PC-9 (cell line): Measurements from ENCODE around the gene CYP3A7. TPM values are rescaled to one million over a fixed set of nuclear protein-coding genes. Genes with fewer than 3 reads are reported as not detected.

ENCODE experiments used
- BruUV-seq: library from RNA; stranded (reverse); fragments of 400-500 nt; replicated peaks from 2 replicates; lab custom pipeline; 2021; lab: Mats Ljungman, UMichigan
- CTCF ChIA-PET: fragments of 300-600 bp; sonication (Branson Sonifier 250); formaldehyde crosslinking; loops from one replicate; lab custom pipeline; 2022; ENCODE audit warnings: antibody characterized with exemption; lab: Charles Lee
- POLR2A ChIA-PET: fragments of 300-600 bp; sonication (Branson Sonifier 250); formaldehyde crosslinking; loops from one replicate; lab custom pipeline; 2022; ENCODE audit warnings: antibody characterized with exemption; ENCODE audit not compliant: unreplicated experiment; lab: Charles Lee
- DNase-seq, 2 experiments: peaks; one replicate each; pipeline versions ENCODE4 v3.0.0 to v3.0.0-alpha.2; 2015 to 2022; ENCODE audit warnings: mixed read lengths in 1 of 2
- H2AFZ ChIP-seq: fragments of 200-600 bp; sonication (generic); 2 replicates; pipeline ENCODE4 v1.8.1; 2017; ENCODE audit warnings: antibody characterized with exemption
- H3F3A ChIP-seq: fragments of 200-600 bp; sonication (generic); 2 replicates; pipeline ENCODE4 v1.8.1; 2017; ENCODE audit warnings: antibody characterized with exemption, mild to moderate bottlenecking, low read depth; ENCODE audit not compliant: insufficient read depth
- H3K27ac ChIP-seq: fragments of 200-600 bp; sonication (generic); 2 replicates; pipeline ENCODE4 v1.6.1; 2016; ENCODE audit warnings: mixed run types
- H3K27me3 ChIP-seq: fragments of 200-600 bp; sonication (generic); 2 replicates; pipeline ENCODE4 v1.6.1; 2016; ENCODE audit warnings: low read depth, mixed run types; ENCODE audit not compliant: insufficient read depth
- H3K36me3 ChIP-seq: fragments of 200-600 bp; sonication (generic); 2 replicates; pipeline ENCODE4 v1.6.1; 2016; ENCODE audit warnings: low read depth, mixed run types
- H3K4me1 ChIP-seq: fragments of 200-600 bp; sonication (generic); replicated peaks from 2 replicates; pipeline ENCODE4 v1.6.1; 2016; ENCODE audit warnings: mixed run types; ENCODE audit not compliant: insufficient read depth
- H3K4me2 ChIP-seq: fragments of 200-600 bp; sonication (generic); 2 replicates; pipeline ENCODE4 v1.6.1; 2017; ENCODE audit warnings: mixed run types
- H3K4me3 ChIP-seq: fragments of 200-600 bp; sonication (generic); 2 replicates; pipeline ENCODE4 v1.6.1; 2016; ENCODE audit warnings: mixed run types
- H3K79me2 ChIP-seq: fragments of 200-600 bp; sonication (generic); 2 replicates; pipeline ENCODE4 v1.6.1; 2017; ENCODE audit warnings: low read depth, mixed run types
- H3K9me2 ChIP-seq: fragments of 200-600 bp; sonication (generic); 2 replicates; pipeline ENCODE4 v1.8.1; 2017; ENCODE audit warnings: mild to moderate bottlenecking; ENCODE audit not compliant: insufficient read depth
- H3K9me3 ChIP-seq: fragments of 200-600 bp; sonication (generic); 2 replicates; pipeline ENCODE4 v1.8.1; 2016; ENCODE audit warnings: low read depth; ENCODE audit not compliant: insufficient read depth
- H4K20me1 ChIP-seq: fragments of 200-600 bp; sonication (generic); 2 replicates; pipeline ENCODE4 v1.8.1; 2017; ENCODE audit not compliant: insufficient read depth
- EZH2 ChIP-seq: fragments of 200-600 bp; sonication (generic); IDR thresholded peaks from 2 replicates; pipeline ENCODE4 v1.8.0; 2017; ENCODE audit warnings: antibody characterized with exemption, low read depth
- intact Hi-C: fragments of 100-400 bp; cut with micrococcal nuclease; formaldehyde crosslinking; loops from one replicate; pipeline ENCODE4 v1.10.0; 2022; ENCODE audit not compliant: unreplicated experiment
- total RNA-seq: library from RNA; stranded (reverse); gene quantifications from 2 replicates; pipeline ENCODE4 v1.2.3, GENCODE V29; 2021
- TF ChIP-seq, protein P1 (sequence below): fragments of 200-600 bp; sonication (generic); conservative IDR thresholded peaks from 2 replicates; pipeline ENCODE4 v1.6.1; 2017; ENCODE audit warnings: mixed run types, antibody characterized with exemption, mild to moderate bottlenecking, moderate library complexity

Gene CYP3A7
- total RNA-seq, 1 experiment from 2014 or later: not detected

DNA sequence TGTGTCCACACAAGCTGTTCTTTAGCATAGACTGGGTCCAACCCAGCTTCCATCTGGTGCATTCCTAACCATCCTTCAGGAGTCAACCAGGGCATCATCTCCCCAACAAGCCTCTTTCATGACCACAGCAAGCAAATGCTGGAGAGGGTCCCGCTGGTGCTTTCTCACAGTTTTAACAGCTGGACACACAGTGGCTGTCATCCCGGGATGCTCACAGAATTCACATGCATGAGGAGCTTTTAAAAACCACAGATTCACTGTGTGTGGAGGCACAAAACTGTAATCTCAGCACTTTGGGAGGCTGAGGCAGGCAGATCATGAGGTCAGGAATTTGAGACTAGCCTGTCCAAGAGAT is 6.4 kb upstream of the CYP3A7 start:
- H4K20me1 ChIP-seq: no peaks in the 10 kb centered on the region
- H3K36me3 ChIP-seq: no peaks in the 10 kb centered on the region
- no peak overlapping the region for H3K4me2 ChIP-seq
- 0 out of 2 replicates have a peak, but pooled peaks cover 7% of the 10 kb centered on the region for H3K4me1 ChIP-seq
- H3K27me3 ChIP-seq: no peaks in the 10 kb centered on the region
- H3K9me2 ChIP-seq: no peaks in the 10 kb centered on the region
- no peaks in the 10 kb centered on the region for H3K9me3 ChIP-seq
- intact Hi-C loops: no loop called here
- 0 out of 2 replicates have a peak, but pooled peaks cover 3% of the 10 kb centered on the region for H3F3A ChIP-seq
- POLR2A ChIA-PET: no interaction called here
- CTCF ChIA-PET: interaction anchor here (0.7 kb wide), 1 partner anchor 46 kb away, joined by 3 read pairs; no protein-coding TSS in a partner anchor
- H3K27ac ChIP-seq: no peak overlapping the region
- no peak overlapping the region for H2AFZ ChIP-seq
- H3K79me2 ChIP-seq: no peaks in the 10 kb centered on the region
- BruUV-seq: no TSS peak
- no peak for DNase-seq
- H3K4me3 ChIP-seq: no peak overlapping the region
- TF ChIP-seq EZH2: no peak
- TF ChIP-seq, protein P1, sequence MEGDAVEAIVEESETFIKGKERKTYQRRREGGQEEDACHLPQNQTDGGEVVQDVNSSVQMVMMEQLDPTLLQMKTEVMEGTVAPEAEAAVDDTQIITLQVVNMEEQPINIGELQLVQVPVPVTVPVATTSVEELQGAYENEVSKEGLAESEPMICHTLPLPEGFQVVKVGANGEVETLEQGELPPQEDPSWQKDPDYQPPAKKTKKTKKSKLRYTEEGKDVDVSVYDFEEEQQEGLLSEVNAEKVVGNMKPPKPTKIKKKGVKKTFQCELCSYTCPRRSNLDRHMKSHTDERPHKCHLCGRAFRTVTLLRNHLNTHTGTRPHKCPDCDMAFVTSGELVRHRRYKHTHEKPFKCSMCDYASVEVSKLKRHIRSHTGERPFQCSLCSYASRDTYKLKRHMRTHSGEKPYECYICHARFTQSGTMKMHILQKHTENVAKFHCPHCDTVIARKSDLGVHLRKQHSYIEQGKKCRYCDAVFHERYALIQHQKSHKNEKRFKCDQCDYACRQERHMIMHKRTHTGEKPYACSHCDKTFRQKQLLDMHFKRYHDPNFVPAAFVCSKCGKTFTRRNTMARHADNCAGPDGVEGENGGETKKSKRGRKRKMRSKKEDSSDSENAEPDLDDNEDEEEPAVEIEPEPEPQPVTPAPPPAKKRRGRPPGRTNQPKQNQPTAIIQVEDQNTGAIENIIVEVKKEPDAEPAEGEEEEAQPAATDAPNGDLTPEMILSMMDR: no peak

DNA sequence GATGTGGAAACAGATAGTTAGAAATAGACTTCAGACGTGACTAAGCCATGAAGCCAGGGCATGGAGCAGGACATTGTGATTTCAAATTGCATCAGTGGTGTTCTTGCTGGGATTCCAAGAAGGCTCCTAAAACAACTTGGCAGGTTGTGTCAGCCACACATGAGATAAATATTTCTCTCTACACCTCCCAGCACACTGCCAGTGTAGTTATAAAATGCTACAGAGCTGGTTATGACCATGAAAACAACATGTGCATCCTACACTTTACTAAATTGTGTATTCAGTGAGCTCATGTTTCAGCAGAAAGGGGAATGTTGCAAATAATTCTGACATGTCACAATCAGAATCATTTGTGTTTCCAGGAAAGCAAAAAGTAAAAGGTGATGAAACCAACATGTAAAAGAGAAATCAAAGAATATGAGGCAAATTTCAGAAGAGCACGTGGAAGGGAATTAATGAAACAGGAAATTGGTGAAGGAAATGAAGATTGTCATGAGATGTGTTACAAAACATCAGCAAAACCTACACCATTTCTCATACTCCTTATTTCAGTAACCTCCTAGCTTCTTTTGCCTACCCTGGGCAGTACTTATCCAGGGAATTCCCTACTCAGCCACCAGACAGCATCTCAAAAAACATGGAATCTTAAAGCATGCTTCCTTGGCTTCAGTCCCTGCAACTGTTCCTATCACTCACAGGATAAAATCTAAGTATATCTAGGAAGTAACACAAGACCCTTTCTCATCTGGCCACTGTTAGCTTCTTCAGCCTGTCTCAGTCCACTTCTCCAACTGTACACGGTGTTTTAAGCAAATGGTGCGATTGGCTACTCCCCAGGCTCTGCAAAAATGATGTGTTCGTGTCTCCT is 5.8 kb upstream of the CYP3A7 start:
- Histone ChIP-seq H3K4me1 (0 out of 2 replicates have a peak, but pooled peaks cover 7% of the 10 kb centered on the region), H2AFZ (no peak overlapping the region), H3K79me2 (no peaks in the 10 kb centered on the region), H3K27ac (no peak overlapping the region), H3K9me2 (no peaks in the 10 kb centered on the region), H3F3A (0 out of 2 replicates have a peak, but pooled peaks cover 3% of the 10 kb centered on the region), H4K20me1 (no peaks in the 10 kb centered on the region), H3K9me3 (no peaks in the 10 kb centered on the region), H3K36me3 (no peaks in the 10 kb centered on the region), H3K4me3 (no peak overlapping the region), H3K4me2 (no peak overlapping the region), H3K27me3 (no peaks in the 10 kb centered on the region)
- DNase-seq: peak in 1 of 2 experiments; percentile 45
- BruUV-seq: no TSS peak
- ChIA-PET POLR2A (interaction anchor here (0.6 kb wide), 1 partner anchor 153 kb away, joined by 4 read pairs; no protein-coding TSS in a partner anchor), CTCF (no interaction called here)
- intact Hi-C loops: no loop called here
- TF ChIP-seq, protein P1: no peak
- TF ChIP-seq EZH2: no peak

DNA sequence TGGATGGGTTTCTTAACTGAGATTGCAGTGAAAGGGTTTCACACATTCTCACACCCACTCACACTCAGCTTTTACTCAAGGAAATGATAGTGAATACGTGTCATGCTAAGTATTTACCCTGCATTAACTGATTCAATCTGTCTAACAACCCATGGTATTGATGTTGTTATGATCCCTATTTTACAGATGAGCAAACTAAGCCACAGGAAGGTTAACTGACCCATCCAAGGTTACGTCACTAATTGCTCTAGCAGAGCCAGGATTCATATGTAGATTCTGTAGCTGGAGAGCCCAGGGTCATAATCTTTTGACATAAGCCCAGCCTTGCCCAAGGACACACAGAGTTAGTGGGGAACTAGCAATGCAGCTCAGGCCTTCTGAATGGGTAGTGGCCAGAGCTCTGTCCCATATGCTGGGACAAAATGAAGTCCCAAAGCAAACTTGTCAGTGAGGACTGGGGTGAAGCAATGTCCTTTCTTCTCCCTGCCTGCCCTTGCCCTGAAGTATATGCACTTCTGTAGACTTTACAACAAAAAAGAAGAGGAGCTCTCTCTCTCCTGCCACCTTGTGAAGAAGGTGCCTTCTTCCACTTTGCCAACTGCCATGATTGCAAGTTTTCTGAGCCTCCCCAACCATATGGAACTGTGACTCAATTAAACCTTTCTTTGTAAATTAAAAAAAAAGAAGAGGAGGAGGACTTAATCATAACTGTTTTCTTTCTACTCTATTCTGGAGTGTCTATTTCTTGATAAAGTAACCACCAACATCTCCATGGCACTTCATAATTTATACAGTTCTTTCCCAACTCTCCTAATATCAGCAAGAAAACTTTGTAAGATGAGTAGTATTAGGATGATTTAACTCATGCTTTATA is 4.9 kb upstream of the CYP3A7 start:
- Histone ChIP-seq H3F3A (0 out of 2 replicates have a peak, but pooled peaks cover 3% of the 10 kb centered on the region), H4K20me1 (no peaks in the 10 kb centered on the region), H3K79me2 (no peaks in the 10 kb centered on the region), H3K9me2 (no peaks in the 10 kb centered on the region), H3K4me2 (no peak overlapping the region), H3K4me3 (no peak overlapping the region), H3K4me1 (0 out of 2 replicates have a peak, but pooled peaks cover 7% of the 10 kb centered on the region), H3K27me3 (no peaks in the 10 kb centered on the region), H3K27ac (no peak overlapping the region), H2AFZ (no peak overlapping the region), H3K9me3 (no peaks in the 10 kb centered on the region), H3K36me3 (no peaks in the 10 kb centered on the region)
- no peak for TF ChIP-seq EZH2
- TF ChIP-seq, protein P1: no peak
- POLR2A ChIA-PET: interaction anchor here (0.7 kb wide), 1 partner anchor 20 kb away, joined by 5 read pairs; no protein-coding TSS in a partner anchor
- CTCF ChIA-PET: no interaction called here
- no peak for DNase-seq
- BruUV-seq: no TSS peak
- intact Hi-C loops: no loop called here
